Measurements from ENCODE around the gene ELOA. TPM values are rescaled to one million over a fixed set of nuclear protein-coding genes. Genes with fewer than 3 reads are reported as not detected.

ELOA gene
- total and polyA plus RNA-seq, 9 of the 15 experiments (the other 6 are each of a cell fraction or from before 2014, with no cell fraction given), result 31.9 to 98.6 (median 61.3) TPM

GRCh38 chr1:23810818-23811540 is 67.7 kb downstream of the ELOA start (continued):
- TF ChIP-seq ZBTB11 (CRISPR knock-in tag; IDR thresholded peaks at IDR 0.05), result no peak
- peak; percentile 67 for TF ChIP-seq BHLHE40 (IDR thresholded peaks at IDR 0.05; ENCODE audit: low read length)
- TF ChIP-seq KLF16 (IDR thresholded peaks at IDR 0.05), result peak; percentile 64

Other genes with a start within 250 kb of the ELOA start
Only the 7 nearest of the 11 such genes appear.
- 3,111 and 3,495 TPM in 2 replicates for gene RPL11, start 51.7 kb upstream of the ELOA start, total RNA-seq (2014; rRNA removed)
- 3,683 and 3,950 TPM in 2 replicates for gene RPL11, start 51.7 kb upstream of the ELOA start, total RNA-seq (2014; rRNA removed; fragmentation: Illumina TruSeq; extraction: Trizol)
- gene RPL11, start 51.7 kb upstream of the ELOA start, total RNA-seq (2015; rRNA removed; fragmentation: Illumina TruSeq; extraction: Trizol), result 3,549 and 3,642 TPM in 2 replicates
- gene RPL11, start 51.7 kb upstream of the ELOA start, total RNA-seq (2021), result 1,751 and 1,781 TPM in 2 replicates
- 2,818 and 2,821 TPM in 2 replicates for gene RPL11, start 51.7 kb upstream of the ELOA start, polyA plus RNA-seq (2011; rRNA removed)
- 3,852 and 4,443 TPM in 2 replicates for gene RPL11, start 51.7 kb upstream of the ELOA start, polyA plus RNA-seq (2014; fragmentation: Illumina TruSeq; extraction: Trizol)
- gene RPL11, start 51.7 kb upstream of the ELOA start, polyA plus RNA-seq (2014; fragmentation: Nextera tagmentation; extraction: Ambion mirVana), result 1,000 to 10,000 TPM; 2,542 to 2,758 TPM
- 4,338 and 4,526 TPM in 2 replicates for gene RPL11, start 51.7 kb upstream of the ELOA start, polyA plus RNA-seq (2014; rRNA removed)
- gene PITHD1, start 34.9 kb downstream of the ELOA start, total RNA-seq (2014; rRNA removed), result 149 and 175 TPM in 2 replicates
- 172 and 175 TPM in 2 replicates for gene PITHD1, start 34.9 kb downstream of the ELOA start, total RNA-seq (2014; rRNA removed; fragmentation: Illumina TruSeq; extraction: Trizol)
- gene PITHD1, start 34.9 kb downstream of the ELOA start, total RNA-seq (2015; rRNA removed; fragmentation: Illumina TruSeq; extraction: Trizol), result 144 and 151 TPM in 2 replicates
- gene PITHD1, start 34.9 kb downstream of the ELOA start, total RNA-seq (2021), result 126 and 141 TPM in 2 replicates
- 159 and 167 TPM in 2 replicates for gene PITHD1, start 34.9 kb downstream of the ELOA start, polyA plus RNA-seq (2011; rRNA removed)
- 133 and 138 TPM in 2 replicates for gene PITHD1, start 34.9 kb downstream of the ELOA start, polyA plus RNA-seq (2014; fragmentation: Illumina TruSeq; extraction: Trizol)
- gene PITHD1, start 34.9 kb downstream of the ELOA start, polyA plus RNA-seq (2014; fragmentation: Nextera tagmentation; extraction: Ambion mirVana), result 10 to 100 TPM; 46.5 to 51.7 TPM
- 159 and 175 TPM in 2 replicates for gene PITHD1, start 34.9 kb downstream of the ELOA start, polyA plus RNA-seq (2014; rRNA removed)
- gene LYPLA2, start 47.7 kb downstream of the ELOA start, total RNA-seq (2014; rRNA removed), result 126 and 144 TPM in 2 replicates
- 17.4 and 25.8 TPM in 2 replicates for gene LYPLA2, start 47.7 kb downstream of the ELOA start, total RNA-seq (2014; rRNA removed; fragmentation: Illumina TruSeq; extraction: Trizol)
- gene LYPLA2, start 47.7 kb downstream of the ELOA start, total RNA-seq (2015; rRNA removed; fragmentation: Illumina TruSeq; extraction: Trizol), result 56.5 and 58.4 TPM in 2 replicates
- gene LYPLA2, start 47.7 kb downstream of the ELOA start, total RNA-seq (2021), result 108 and 109 TPM in 2 replicates
- gene LYPLA2, start 47.7 kb downstream of the ELOA start, polyA plus RNA-seq (2011; rRNA removed), result 60.1 and 72.7 TPM in 2 replicates
- gene LYPLA2, start 47.7 kb downstream of the ELOA start, polyA plus RNA-seq (2014; fragmentation: Illumina TruSeq; extraction: Trizol), result 90.2 and 141 TPM in 2 replicates
- gene LYPLA2, start 47.7 kb downstream of the ELOA start, polyA plus RNA-seq (2014; fragmentation: Nextera tagmentation; extraction: Ambion mirVana), result 1 to 10 TPM; 3.9 to 9.9 TPM
- 127 and 128 TPM in 2 replicates for gene LYPLA2, start 47.7 kb downstream of the ELOA start, polyA plus RNA-seq (2014; rRNA removed)
- 130 and 133 TPM in 2 replicates for gene GALE, start 57.3 kb downstream of the ELOA start, total RNA-seq (2014; rRNA removed)
- 36.8 and 48.3 TPM in 2 replicates for gene GALE, start 57.3 kb downstream of the ELOA start, total RNA-seq (2014; rRNA removed; fragmentation: Illumina TruSeq; extraction: Trizol)
- gene GALE, start 57.3 kb downstream of the ELOA start, total RNA-seq (2015; rRNA removed; fragmentation: Illumina TruSeq; extraction: Trizol), result 86.2 and 91.3 TPM in 2 replicates
- gene GALE, start 57.3 kb downstream of the ELOA start, total RNA-seq (2021), result 108 and 112 TPM in 2 replicates
- 88.3 and 104 TPM in 2 replicates for gene GALE, start 57.3 kb downstream of the ELOA start, polyA plus RNA-seq (2011; rRNA removed)
- gene GALE, start 57.3 kb downstream of the ELOA start, polyA plus RNA-seq (2014; fragmentation: Illumina TruSeq; extraction: Trizol), result 96.6 and 108 TPM in 2 replicates
- 10 to 100 TPM in 1 of 2 experiments, 1 to 10 TPM in 1; 8.4 to 48.4 TPM for gene GALE, start 57.3 kb downstream of the ELOA start, polyA plus RNA-seq (2014; fragmentation: Nextera tagmentation; extraction: Ambion mirVana)
- gene GALE, start 57.3 kb downstream of the ELOA start, polyA plus RNA-seq (2014; rRNA removed), result 125 and 139 TPM in 2 replicates
- 24.2 TPM in 2 replicates for gene HMGCL, start 82.0 kb downstream of the ELOA start, total RNA-seq (2014; rRNA removed)
- 14.7 and 18.8 TPM in 2 replicates for gene HMGCL, start 82.0 kb downstream of the ELOA start, total RNA-seq (2014; rRNA removed; fragmentation: Illumina TruSeq; extraction: Trizol)
- gene HMGCL, start 82.0 kb downstream of the ELOA start, total RNA-seq (2015; rRNA removed; fragmentation: Illumina TruSeq; extraction: Trizol), result 15.5 and 18.0 TPM in 2 replicates
- 19.5 and 20.3 TPM in 2 replicates for gene HMGCL, start 82.0 kb downstream of the ELOA start, total RNA-seq (2021)
- 37.8 and 43.1 TPM in 2 replicates for gene HMGCL, start 82.0 kb downstream of the ELOA start, polyA plus RNA-seq (2011; rRNA removed)
- gene HMGCL, start 82.0 kb downstream of the ELOA start, polyA plus RNA-seq (2014; fragmentation: Illumina TruSeq; extraction: Trizol), result 22.6 and 23.9 TPM in 2 replicates
- 10 to 100 TPM; 73.0 to 82.2 TPM for gene HMGCL, start 82.0 kb downstream of the ELOA start, polyA plus RNA-seq (2014; fragmentation: Nextera tagmentation; extraction: Ambion mirVana)
- gene HMGCL, start 82.0 kb downstream of the ELOA start, polyA plus RNA-seq (2014; rRNA removed), result 23.2 and 24.6 TPM in 2 replicates
- gene FUCA1, start 124.8 kb downstream of the ELOA start, total RNA-seq (2014; rRNA removed), result 12.8 and 13.1 TPM in 2 replicates
- 16.4 and 18.5 TPM in 2 replicates for gene FUCA1, start 124.8 kb downstream of the ELOA start, total RNA-seq (2014; rRNA removed; fragmentation: Illumina TruSeq; extraction: Trizol)
- 13.2 and 14.9 TPM in 2 replicates for gene FUCA1, start 124.8 kb downstream of the ELOA start, total RNA-seq (2015; rRNA removed; fragmentation: Illumina TruSeq; extraction: Trizol)
- 12.3 and 13.5 TPM in 2 replicates for gene FUCA1, start 124.8 kb downstream of the ELOA start, total RNA-seq (2021)
- gene FUCA1, start 124.8 kb downstream of the ELOA start, polyA plus RNA-seq (2011; rRNA removed), result 17.6 and 20.5 TPM in 2 replicates
- 16.0 and 18.2 TPM in 2 replicates for gene FUCA1, start 124.8 kb downstream of the ELOA start, polyA plus RNA-seq (2014; fragmentation: Illumina TruSeq; extraction: Trizol)
- gene FUCA1, start 124.8 kb downstream of the ELOA start, polyA plus RNA-seq (2014; fragmentation: Nextera tagmentation; extraction: Ambion mirVana), result 1 to 10 TPM; 7.0 to 8.2 TPM
- gene FUCA1, start 124.8 kb downstream of the ELOA start, polyA plus RNA-seq (2014; rRNA removed), result 10.6 and 11.8 TPM in 2 replicates
- not detected in 2 replicates for gene CNR2, start 169.9 kb downstream of the ELOA start, total RNA-seq (2014; rRNA removed)
- not detected in 2 replicates for gene CNR2, start 169.9 kb downstream of the ELOA start, total RNA-seq (2014; rRNA removed; fragmentation: Illumina TruSeq; extraction: Trizol)
- not detected in 2 replicates for gene CNR2, start 169.9 kb downstream of the ELOA start, total RNA-seq (2015; rRNA removed; fragmentation: Illumina TruSeq; extraction: Trizol)
- gene CNR2, start 169.9 kb downstream of the ELOA start, total RNA-seq (2021), result not detected in 2 replicates
- not detected in 2 replicates for gene CNR2, start 169.9 kb downstream of the ELOA start, polyA plus RNA-seq (2011; rRNA removed)
- not detected in 2 replicates for gene CNR2, start 169.9 kb downstream of the ELOA start, polyA plus RNA-seq (2014; fragmentation: Illumina TruSeq; extraction: Trizol)
- gene CNR2, start 169.9 kb downstream of the ELOA start, polyA plus RNA-seq (2014; fragmentation: Nextera tagmentation; extraction: Ambion mirVana), result not detected
- 0.04 TPM in 1 of 2 replicates, not detected in the other for gene CNR2, start 169.9 kb downstream of the ELOA start, polyA plus RNA-seq (2014; rRNA removed)

Measured in K562 (cell line).